ENCODE results near the gene MALRD1. TPM values are rescaled to one million over a fixed set of nuclear protein-coding genes. Genes with fewer than 3 reads are reported as not detected.

The MALRD1 gene
- total and polyA plus RNA-seq, 2 donors (not counting 1 experiment from before 2014, with no cell fraction given) = 0.62 to 1.7 TPM

GRCh38 chr10:19449860-19450259, 401.3 kb downstream of the MALRD1 start:
- H3K9me3 ChIP-seq (ENCODE audit: control insufficient read depth, insufficient read depth, low read depth, low read length) = no peaks in the 10 kb centered on the region
- no peak for DNase-seq (ENCODE audit: low read depth in 2 of 2)
- no peaks in the 10 kb centered on the region for H3K27me3 ChIP-seq (ENCODE audit: control insufficient read depth, insufficient read depth, low read length)
- TF ChIP-seq EZH2 (IDR thresholded peaks at IDR 0.05; ENCODE audit: low read length, missing control alignments) = no peak
- TF ChIP-seq, protein P1, sequence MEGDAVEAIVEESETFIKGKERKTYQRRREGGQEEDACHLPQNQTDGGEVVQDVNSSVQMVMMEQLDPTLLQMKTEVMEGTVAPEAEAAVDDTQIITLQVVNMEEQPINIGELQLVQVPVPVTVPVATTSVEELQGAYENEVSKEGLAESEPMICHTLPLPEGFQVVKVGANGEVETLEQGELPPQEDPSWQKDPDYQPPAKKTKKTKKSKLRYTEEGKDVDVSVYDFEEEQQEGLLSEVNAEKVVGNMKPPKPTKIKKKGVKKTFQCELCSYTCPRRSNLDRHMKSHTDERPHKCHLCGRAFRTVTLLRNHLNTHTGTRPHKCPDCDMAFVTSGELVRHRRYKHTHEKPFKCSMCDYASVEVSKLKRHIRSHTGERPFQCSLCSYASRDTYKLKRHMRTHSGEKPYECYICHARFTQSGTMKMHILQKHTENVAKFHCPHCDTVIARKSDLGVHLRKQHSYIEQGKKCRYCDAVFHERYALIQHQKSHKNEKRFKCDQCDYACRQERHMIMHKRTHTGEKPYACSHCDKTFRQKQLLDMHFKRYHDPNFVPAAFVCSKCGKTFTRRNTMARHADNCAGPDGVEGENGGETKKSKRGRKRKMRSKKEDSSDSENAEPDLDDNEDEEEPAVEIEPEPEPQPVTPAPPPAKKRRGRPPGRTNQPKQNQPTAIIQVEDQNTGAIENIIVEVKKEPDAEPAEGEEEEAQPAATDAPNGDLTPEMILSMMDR (conservative IDR thresholded peaks at IDR 0.05 in 1 of 2, IDR thresholded peaks at IDR 0.05 in 1 of 2; ENCODE audit: low read depth in 1 of 2, low read length in 2 of 2) = no peak
- H3K9ac ChIP-seq (ENCODE audit: insufficient read depth, low read length) = no peak overlapping the region
- H3K36me3 ChIP-seq (ENCODE audit: control insufficient read depth, insufficient read depth, low read length) = no peaks in the 10 kb centered on the region
- H3K4me1 ChIP-seq (ENCODE audit: control insufficient read depth, extremely low read depth, insufficient read depth, low read length) = no peaks in the 10 kb centered on the region
- H3K79me2 ChIP-seq (ENCODE audit: control insufficient read depth, insufficient read depth, low read length) = no peaks in the 10 kb centered on the region
- H4K20me1 ChIP-seq (ENCODE audit: control insufficient read depth, extremely low read depth, insufficient read depth, low read length) = no peaks in the 10 kb centered on the region
- H3K4me2 ChIP-seq (ENCODE audit: extremely low read depth, insufficient read depth, low read length) = no peak overlapping the region
- no peak overlapping the region for H3K4me3 ChIP-seq (replicated peaks in 1 of 4; ENCODE audit: control extremely low read depth in 1 of 4, insufficient read depth in 1 of 4, low read depth in 3 of 4, low read length in 4 of 4)
- no peak overlapping the region for H2AFZ ChIP-seq (ENCODE audit: low read length)
- H3K27ac ChIP-seq (ENCODE audit: insufficient read depth, low read length) = no peak overlapping the region

- DNase-seq (ENCODE audit: low read depth in 2 of 2) = no peak
- Histone ChIP-seq H3K9ac (ENCODE audit: insufficient read depth, low read length) (no peak overlapping the region), H3K79me2 (ENCODE audit: control insufficient read depth, insufficient read depth, low read length) (no peaks in the 10 kb centered on the region), H3K4me2 (ENCODE audit: extremely low read depth, insufficient read depth, low read length) (no peak overlapping the region), H3K4me1 (ENCODE audit: control insufficient read depth, extremely low read depth, insufficient read depth, low read length) (no peaks in the 10 kb centered on the region), H3K27me3 (ENCODE audit: control insufficient read depth, insufficient read depth, low read length) (no peaks in the 10 kb centered on the region), H4K20me1 (ENCODE audit: control insufficient read depth, extremely low read depth, insufficient read depth, low read length) (no peaks in the 10 kb centered on the region), H3K9me3 (ENCODE audit: control insufficient read depth, insufficient read depth, low read depth, low read length) (no peaks in the 10 kb centered on the region), H3K27ac (ENCODE audit: insufficient read depth, low read length) (no peak overlapping the region), H3K36me3 (ENCODE audit: control insufficient read depth, insufficient read depth, low read length) (no peaks in the 10 kb centered on the region), H3K4me3 (replicated peaks in 1 of 4; ENCODE audit: control extremely low read depth in 1 of 4, insufficient read depth in 1 of 4, low read depth in 3 of 4, low read length in 4 of 4) (no peak overlapping the region), H2AFZ (ENCODE audit: low read length) (no peak overlapping the region)
- TF ChIP-seq EZH2 (IDR thresholded peaks at IDR 0.05; ENCODE audit: low read length, missing control alignments) = no peak
- TF ChIP-seq, protein P1 (conservative IDR thresholded peaks at IDR 0.05 in 1 of 2, IDR thresholded peaks at IDR 0.05 in 1 of 2; ENCODE audit: low read depth in 1 of 2, low read length in 2 of 2) = no peak
Measured at GRCh38 chr10:19451356-19451755, 402.8 kb downstream of the MALRD1 start.

- no peak for TF ChIP-seq EZH2 (IDR thresholded peaks at IDR 0.05; ENCODE audit: low read length, missing control alignments)
- TF ChIP-seq, protein P1 (conservative IDR thresholded peaks at IDR 0.05 in 1 of 2, IDR thresholded peaks at IDR 0.05 in 1 of 2; ENCODE audit: low read depth in 1 of 2, low read length in 2 of 2) = no peak
- H3K4me3 ChIP-seq (replicated peaks in 1 of 4; ENCODE audit: control extremely low read depth in 1 of 4, insufficient read depth in 1 of 4, low read depth in 3 of 4, low read length in 4 of 4) = no peak overlapping the region
- no peak overlapping the region for H2AFZ ChIP-seq (ENCODE audit: low read length)
- no peak overlapping the region for H3K9ac ChIP-seq (ENCODE audit: insufficient read depth, low read length)
- no peak overlapping the region for H3K27ac ChIP-seq (ENCODE audit: insufficient read depth, low read length)
- no peaks in the 10 kb centered on the region for H3K27me3 ChIP-seq (ENCODE audit: control insufficient read depth, insufficient read depth, low read length)
- no peaks in the 10 kb centered on the region for H3K36me3 ChIP-seq (ENCODE audit: control insufficient read depth, insufficient read depth, low read length)
- no peak overlapping the region for H3K4me2 ChIP-seq (ENCODE audit: extremely low read depth, insufficient read depth, low read length)
- no peaks in the 10 kb centered on the region for H3K9me3 ChIP-seq (ENCODE audit: control insufficient read depth, insufficient read depth, low read depth, low read length)
- no peaks in the 10 kb centered on the region for H4K20me1 ChIP-seq (ENCODE audit: control insufficient read depth, extremely low read depth, insufficient read depth, low read length)
- H3K4me1 ChIP-seq (ENCODE audit: control insufficient read depth, extremely low read depth, insufficient read depth, low read length) = no peaks in the 10 kb centered on the region
- no peak for DNase-seq (ENCODE audit: low read depth in 2 of 2)
- no peaks in the 10 kb centered on the region for H3K79me2 ChIP-seq (ENCODE audit: control insufficient read depth, insufficient read depth, low read length)
Measured at GRCh38 chr10:19451937-19452336, 403.3 kb downstream of the MALRD1 start.

Measured in fibroblast of lung (primary cell).